GM18502 (cell line): ENCODE results near the gene DUOXA1.
"Not testable (repeated sequence)": the region's sequence is repeated elsewhere in the genome, so short reads cannot be mapped to it uniquely, and the experiment has no call there.

Experiments used
- ATAC-seq: cut with Tn5 transposase; IDR thresholded peaks from one replicate; pipeline ENCODE4 v1.9.1; 2021; ENCODE audit warnings: mild to moderate bottlenecking; ENCODE audit not compliant: unreplicated experiment, poor library complexity

Gene DUOXA1

GRCh38 chr15:45115312-45115820, 14.3 kb downstream of the DUOXA1 start:
- ATAC-seq, result no peak

DNA sequence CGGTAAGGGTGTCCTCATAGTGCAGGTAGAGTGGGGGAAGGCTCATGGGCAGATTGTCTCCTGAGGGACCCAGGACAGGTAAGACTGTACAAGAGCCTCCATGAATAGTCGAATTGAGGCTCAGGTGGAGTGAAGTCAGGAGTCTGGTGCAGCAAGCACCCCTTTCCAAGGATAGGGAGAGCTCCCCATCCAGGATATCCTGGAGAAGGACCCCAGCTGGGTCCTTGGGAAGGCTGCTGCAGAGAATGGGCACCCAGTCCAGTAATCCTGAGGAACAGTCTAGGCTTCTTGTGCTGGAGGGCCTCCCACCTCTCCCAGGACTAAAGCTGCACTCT, 15.0 kb downstream of the DUOXA1 start:
- no peak for ATAC-seq

GRCh38 chr15:45114076-45114750, 15.5 kb downstream of the DUOXA1 start, which contains the start of the genes DUOX2 and DUOXA2:
Gene DUOX2, minus strand, starts transcription at chr15:45114172. Its CDS starts 761 bp downstream, at chr15:45113411.
Gene DUOXA2, plus strand, starts transcription at chr15:45114326. Its CDS starts 280 bp downstream, at chr15:45114606.
- no peak for ATAC-seq

DNA sequence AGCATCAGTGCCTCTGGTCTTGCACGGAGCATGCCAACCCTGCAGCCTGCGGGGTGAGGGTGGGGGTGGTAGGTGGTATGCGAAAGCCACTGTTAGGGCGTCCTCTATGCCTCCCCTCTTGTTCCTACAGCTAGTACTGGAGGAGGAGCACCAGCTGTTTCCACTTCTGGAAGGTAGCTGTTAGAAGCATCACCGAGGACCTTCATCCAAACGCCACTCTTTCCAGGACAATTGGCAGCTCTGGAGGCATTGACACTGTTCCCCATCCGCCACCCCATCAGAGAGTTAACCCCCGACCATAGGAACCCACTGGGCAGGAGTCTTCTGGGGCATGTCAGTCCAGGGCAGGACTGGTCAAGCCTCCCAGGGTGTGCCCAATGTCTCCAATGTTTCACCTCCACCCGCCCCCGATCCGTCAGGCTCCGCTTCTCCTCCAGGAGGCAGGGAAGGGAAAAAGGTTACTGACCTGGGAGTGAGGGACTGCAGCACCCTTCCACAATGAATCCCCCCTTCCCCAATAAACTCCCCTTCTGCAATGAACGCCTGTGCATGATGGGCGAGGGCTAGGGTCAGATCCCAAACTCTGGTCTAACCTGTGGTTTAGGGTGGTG, 16.2 kb downstream of the DUOXA1 start:
- no peak for ATAC-seq

- ATAC-seq, result no peak
These were observed 16.9 kb downstream of the DUOXA1 start for GRCh38 chr15:45112591-45113379.

DNA sequence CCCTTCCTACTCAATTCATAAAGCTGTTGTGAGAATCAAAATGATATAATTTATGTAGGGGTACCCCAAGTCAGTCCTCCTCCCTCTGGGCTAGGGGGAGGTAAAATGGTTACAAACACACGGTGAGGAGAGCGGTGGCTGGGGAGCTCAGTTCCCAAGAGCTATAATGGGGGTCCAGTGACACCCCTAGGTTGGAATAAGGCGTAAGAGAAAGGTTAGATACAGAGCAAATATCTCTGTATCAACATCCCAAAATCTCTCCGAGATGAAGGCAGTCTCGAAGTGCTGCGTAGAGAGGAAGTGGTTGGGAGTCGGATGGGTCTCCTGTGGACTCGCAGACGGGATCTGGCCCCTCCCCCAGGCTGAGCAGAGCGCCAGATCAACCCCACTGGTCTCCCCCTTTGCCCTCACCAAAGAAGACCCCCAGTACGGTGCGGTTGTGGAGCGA, 17.5 kb downstream of the DUOXA1 start:
- no peak for ATAC-seq

DNA sequence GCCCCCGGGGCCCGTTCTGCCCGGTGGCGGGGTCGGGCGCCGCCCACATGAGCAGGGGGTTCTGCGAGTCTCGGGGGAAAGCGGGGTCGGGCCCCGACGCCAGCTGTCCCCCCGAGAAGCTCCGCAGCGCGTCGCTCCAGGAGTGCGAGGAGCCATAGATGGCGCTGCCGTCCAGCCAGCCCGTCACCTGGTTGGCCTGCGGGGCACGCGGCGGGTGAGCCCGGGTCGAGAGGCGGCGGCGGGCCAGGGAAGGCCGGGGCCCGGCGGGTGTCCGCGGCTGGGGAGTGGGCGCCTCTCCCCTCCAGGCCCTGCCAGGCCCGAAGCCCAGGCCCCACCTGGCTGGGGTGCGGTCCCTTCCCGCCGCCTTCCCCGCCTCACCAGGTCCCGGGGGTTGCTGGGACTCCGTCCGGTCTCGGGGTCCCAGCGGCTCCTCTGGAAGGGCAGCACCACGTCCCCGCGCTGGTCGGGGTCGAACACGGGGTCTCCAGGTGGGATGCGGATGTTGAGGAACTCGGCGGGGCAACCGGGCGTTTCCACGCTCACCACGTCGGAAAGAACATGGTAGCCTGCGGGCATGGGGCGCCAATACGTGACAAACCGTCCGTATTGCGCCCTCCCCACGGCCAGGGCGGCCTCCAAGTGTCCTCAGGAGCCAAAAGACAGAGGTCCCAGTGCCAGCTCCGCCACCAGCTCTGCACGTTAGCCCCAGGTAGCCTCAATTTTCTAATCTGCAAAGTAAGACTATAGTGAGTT, 18.1 kb downstream of the DUOXA1 start:
- ATAC-seq, result no peak

DNA sequence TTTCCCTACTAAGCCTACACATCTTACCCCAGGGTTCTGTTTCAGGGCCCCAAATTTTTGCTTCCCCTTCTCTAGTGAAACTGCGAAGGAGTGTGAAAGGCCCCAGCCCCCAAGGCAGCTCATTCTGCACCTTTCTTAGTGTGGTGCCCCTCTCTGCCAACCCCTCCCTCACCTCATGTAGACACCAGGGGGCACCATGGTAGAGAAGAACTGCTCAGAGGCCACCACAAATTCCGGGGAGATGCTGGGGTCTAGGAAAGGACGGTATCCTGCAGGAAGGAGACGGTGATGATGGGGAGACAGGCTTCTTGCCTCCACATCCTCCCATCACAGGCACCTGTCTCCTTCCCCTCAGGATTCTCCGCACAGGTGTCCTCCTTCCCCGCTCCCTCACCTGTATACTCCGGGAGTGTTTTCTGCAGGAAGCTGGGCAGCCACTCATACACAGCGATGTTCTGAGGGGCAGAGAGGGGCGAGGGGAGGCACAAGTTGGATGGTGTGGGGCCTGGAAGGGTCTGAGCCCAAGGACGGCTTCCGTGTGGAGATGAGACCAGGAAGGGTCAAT, 19.3 kb downstream of the DUOXA1 start:
- ATAC-seq, result no peak

DNA sequence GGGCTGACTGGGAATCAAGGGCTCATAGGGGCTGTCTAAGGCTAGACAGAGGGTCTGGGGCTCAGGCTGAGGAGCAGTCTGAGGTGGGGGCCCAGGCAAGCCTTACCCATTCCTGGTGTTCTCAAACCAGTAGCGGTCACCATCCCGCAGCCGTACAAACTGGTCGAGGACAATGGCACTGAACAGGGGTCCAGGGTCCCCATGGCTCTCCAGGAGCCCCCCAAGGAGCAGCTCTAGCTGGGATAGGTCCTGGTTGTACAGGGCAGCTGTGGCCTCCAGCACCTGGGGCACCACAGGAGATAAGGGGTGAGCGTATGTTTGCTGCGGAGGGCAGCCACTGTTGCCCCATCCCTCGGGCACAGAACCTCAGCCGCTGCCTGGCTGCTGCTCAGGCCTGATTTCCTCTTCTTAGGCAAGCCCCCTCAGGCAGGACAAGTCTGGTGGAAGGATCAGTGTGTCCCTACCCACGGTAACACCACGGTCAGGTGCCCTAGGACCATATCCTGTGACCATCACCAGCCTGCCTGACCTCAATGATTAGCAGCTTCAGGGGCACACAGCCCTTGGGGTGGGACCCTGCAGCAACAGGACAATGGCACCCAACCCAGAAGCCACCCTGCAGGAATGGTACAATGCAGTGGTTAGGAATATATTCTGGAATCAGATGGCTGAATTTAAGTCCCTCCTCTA, 21.6 kb downstream of the DUOXA1 start:
- no peak for ATAC-seq

- ATAC-seq, result no peak
These were observed 23.5 kb downstream of the DUOXA1 start for GRCh38 chr15:45106002-45106790.

DNA sequence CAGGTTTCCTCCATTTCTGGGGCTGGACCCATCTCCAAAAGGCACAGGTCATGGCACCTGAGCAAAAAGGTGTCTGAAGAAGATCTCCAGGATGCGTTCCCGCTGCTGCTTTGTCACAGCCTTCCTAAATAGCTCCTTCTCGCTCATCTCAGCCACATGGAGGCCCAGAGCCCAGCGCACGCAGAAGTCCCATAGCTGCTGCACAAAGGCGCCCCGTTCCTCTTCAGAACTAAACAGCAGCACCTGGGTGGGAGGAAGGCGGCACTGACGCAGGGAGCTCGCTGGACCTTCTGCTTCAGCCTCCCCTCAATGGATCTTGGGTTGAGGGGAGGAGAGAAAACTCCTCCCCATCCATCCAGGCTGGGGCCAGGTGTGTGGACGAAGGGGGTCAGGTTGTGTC, 24.1 kb downstream of the DUOXA1 start:
- no peak for ATAC-seq

DNA sequence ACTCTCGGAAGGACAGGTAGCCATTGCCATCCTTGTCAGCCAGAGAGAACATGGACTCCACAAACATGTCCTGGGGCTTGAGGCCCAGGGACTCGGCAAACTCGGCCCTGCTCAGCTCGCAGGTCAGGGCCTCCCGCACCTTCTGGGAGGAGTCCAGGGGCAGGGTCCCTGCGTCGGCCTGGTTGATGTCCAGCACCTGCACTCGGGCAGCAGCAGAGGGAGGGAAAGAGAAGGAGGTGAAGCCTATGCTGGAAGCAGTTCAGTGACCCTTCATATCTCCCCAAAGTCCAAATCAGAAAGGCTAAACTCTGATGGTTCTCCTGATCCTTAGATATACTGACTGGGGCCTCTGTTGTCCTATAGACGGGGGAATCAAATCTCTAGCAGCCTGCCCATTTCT, 25.5 kb downstream of the DUOXA1 start:
- not testable (repeated sequence) for ATAC-seq

DNA sequence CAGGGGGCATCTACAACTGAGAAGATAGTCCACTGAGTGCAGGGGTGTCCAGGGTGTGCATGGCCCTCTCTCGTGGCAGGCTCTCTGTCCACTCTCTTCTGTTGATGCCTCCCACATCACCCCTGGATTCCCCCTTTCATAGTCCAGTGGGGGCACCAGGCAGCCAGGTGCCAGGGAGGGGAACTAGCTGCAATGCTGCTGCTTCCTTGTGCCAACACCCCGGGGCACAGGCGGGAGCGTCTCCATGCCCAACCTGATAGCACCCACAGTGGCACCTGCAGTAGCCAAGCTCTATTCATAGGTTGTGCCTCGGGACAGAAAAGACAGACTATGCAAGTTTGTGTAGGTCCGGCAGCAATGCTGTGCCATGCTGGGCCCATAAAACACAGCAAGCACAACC, 27.5 kb downstream of the DUOXA1 start:
- ATAC-seq, result no peak

DNA sequence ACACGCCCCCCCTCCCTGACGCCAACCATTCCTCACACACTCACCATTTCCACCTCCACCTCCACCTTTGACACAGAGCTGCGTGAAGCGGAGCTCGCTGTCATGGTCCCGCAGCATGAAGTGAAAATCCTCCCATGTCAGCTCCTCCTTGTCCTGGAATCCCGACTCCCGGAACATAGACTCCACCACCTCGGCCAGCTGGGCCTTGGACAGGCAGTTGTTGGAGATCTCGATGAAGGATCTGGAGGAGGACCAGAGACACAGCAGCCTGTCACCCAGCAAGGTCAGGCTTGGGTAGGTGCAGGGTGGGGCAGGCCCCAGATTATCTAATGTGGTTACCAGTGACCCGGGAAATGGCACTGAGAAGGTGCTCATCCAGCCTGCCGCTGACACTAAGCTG, 27.9 kb downstream of the DUOXA1 start:
- no peak for ATAC-seq

DNA sequence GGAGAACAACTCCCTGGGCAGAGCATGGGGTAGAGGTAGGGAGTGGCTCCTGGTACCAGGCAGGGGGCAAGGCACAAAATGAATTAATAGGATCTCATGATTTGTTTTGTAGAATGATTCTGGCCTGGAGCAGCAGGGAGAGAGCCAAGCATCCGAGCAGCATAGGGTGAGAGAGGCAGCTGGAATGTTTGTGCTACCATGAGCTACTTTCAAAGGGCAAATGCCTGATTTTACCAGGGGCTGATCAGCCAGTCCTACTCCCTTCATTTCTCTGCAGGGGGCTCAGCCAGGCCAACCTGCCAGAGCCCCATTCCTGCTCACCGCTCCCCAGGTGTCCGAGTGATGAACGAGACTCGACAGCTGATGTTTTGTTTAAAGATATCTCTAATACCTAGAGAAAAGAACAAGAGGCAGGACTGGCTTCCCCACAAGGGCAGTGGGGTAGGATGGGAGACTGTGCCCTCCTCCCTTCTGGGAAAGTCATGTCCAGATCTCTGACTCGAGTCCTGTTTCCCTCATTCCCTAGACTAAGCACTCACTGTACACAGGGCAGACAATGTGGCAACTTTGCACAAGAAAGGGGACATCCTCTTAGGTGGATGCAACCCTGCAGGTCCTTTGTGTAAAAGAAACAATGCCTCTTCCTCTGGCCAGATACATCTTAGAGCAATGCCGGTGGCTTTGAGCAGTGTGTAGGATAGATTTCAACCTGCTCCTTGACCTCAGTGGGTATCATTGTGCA, 28.6 kb downstream of the DUOXA1 start:
- ATAC-seq, result no peak

GRCh38 chr15:45099549-45100165, 30.0 kb downstream of the DUOXA1 start:
- ATAC-seq, result no peak

DNA sequence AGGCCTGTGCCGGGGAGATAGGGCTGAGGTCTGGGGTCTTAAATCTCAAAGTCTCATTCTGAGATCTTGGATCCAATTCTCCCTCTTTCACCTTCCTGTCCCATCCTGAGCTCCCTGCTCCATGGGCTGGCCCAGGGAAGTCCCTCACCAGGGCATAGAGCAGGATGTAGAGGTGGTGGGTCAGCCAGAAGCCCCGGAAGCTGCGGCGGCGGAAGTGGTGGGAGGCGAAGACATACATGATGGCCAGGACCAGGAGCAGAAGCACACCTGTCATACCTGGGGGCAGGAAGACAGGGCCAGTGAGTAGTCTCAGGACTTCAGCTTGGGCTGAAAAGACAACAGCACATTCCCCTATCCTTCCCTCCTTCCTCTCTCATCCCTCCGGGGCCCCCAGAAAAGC, 32.2 kb downstream of the DUOXA1 start:
- no peak for ATAC-seq

- ATAC-seq, result no peak
These were observed 34.0 kb downstream of the DUOXA1 start for GRCh38 chr15:45095661-45096060.
